ENCODE results near the gene LRP5.
"Not testable (repeated sequence)": the region's sequence is repeated elsewhere in the genome, so short reads cannot be mapped to it uniquely, and the experiment has no call there.

Gene LRP5

GRCh38 chr11:68273026-68273738 lies 39.2 kb upstream of the LRP5 start:
- H3K27me3 Mint-ChIP-seq = no peaks in the 10 kb centered on the region

GRCh38 chr11:68274306-68274705 lies 38.1 kb upstream of the LRP5 start:
- Mint-ChIP-seq H3K27ac (no peak overlapping the region), H3K9me3 (no peaks in the 10 kb centered on the region), H3K27me3 (no peaks in the 10 kb centered on the region), H3K4me3 (no peak overlapping the region), H3K4me1 (ENCODE audit: low read depth) (peaks cover 33% of the 10 kb centered on the region), H3K36me3 (ENCODE audit: low read depth) (peaks cover 20% of the 10 kb centered on the region)
- DNase-seq = no peak

More at GRCh38 chr11:68273026-68273738, 39.2 kb upstream of the LRP5 start:
- Mint-ChIP-seq H3K4me3 (peak overlapping the region; percentile 95), H3K4me1 (ENCODE audit: low read depth) (peaks cover 37% of the 10 kb centered on the region), H3K36me3 (ENCODE audit: low read depth) (peaks cover 28% of the 10 kb centered on the region), H3K9me3 (no peaks in the 10 kb centered on the region), H3K27ac (peak overlapping the region; percentile 98)
- no peak for DNase-seq

- H3K36me3 Mint-ChIP-seq (ENCODE audit: low read depth) = peaks cover 12% of the 10 kb centered on the region
- DNase-seq = no peak
- no peaks in the 10 kb centered on the region for H3K27me3 Mint-ChIP-seq
- no peak overlapping the region for H3K4me3 Mint-ChIP-seq
- H3K9me3 Mint-ChIP-seq = no peaks in the 10 kb centered on the region
- peaks cover 22% of the 10 kb centered on the region for H3K4me1 Mint-ChIP-seq (ENCODE audit: low read depth)
- no peak overlapping the region for H3K27ac Mint-ChIP-seq
Measured at GRCh38 chr11:68275721-68276507, 36.5 kb upstream of the LRP5 start.

DNA sequence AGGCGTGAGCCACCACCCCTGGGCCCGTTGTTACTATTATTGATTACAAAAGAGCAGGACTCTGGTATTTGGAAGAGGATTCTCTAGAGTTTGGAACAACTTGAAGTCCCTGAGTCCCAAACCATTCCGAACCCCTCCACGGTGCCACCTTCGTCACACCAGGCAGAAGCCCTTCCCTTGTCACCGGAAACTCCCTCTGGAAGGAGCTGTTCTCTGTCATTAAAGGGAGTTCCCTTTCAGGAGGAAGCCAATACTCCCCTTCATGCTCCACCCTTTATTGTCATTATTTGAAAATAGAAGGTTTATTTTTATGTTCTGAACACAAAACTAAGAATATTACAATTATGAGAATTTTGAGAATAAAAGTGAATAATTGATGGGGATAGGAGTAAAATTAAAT lies 35.5 kb upstream of the LRP5 start:
- no peak overlapping the region for H3K27ac Mint-ChIP-seq
- DNase-seq = no peak
- no peaks in the 10 kb centered on the region for H3K27me3 Mint-ChIP-seq
- peaks cover 26% of the 10 kb centered on the region for H3K4me1 Mint-ChIP-seq (ENCODE audit: low read depth)
- H3K4me3 Mint-ChIP-seq = no peak overlapping the region
- no peaks in the 10 kb centered on the region for H3K9me3 Mint-ChIP-seq
- peaks cover 5% of the 10 kb centered on the region for H3K36me3 Mint-ChIP-seq (ENCODE audit: low read depth)

- peaks cover 32% of the 10 kb centered on the region for H3K4me1 Mint-ChIP-seq (ENCODE audit: low read depth)
- no peaks in the 10 kb centered on the region for H3K36me3 Mint-ChIP-seq (ENCODE audit: low read depth)
- no peak overlapping the region for H3K4me3 Mint-ChIP-seq
- peaks cover 5% of the 10 kb centered on the region for H3K27me3 Mint-ChIP-seq
- H3K9me3 Mint-ChIP-seq = peaks cover 1% of the 10 kb centered on the region
- DNase-seq = no peak
- no peak overlapping the region for H3K27ac Mint-ChIP-seq
Measured at GRCh38 chr11:68279676-68280075, 32.7 kb upstream of the LRP5 start.

DNA sequence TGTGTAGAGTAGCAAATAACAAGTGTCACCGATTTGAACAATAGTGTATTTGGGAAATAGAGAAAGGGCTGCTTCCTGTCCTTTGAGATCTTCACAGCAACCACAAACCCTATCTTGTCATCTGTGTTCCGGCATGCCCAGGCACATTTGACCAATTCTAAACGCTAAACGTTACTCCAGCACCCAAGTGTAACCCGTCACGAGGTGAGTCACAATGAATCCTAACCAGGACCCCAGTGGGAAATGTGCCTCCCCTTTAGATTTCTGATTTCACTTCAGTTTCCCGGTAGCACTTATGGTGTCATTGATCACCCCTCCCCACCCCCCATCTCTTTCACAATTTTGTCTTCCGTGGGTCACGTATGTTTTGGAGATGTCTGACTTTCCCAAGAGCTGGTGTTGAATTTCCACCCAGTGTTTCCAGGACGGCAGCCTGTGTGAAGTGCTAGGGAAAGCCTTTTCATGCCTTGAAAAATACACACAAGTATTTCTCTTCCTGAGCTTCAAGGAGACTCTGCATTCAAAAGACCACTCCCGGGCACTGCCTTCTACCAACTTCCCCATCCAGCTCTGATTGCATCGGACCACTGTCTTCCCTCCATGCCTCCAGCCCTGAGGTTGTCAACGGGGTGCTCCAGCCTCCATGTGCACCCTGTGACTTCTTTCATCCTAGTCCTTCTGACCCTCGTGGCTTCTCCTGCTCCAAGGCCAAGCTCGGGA lies 30.1 kb upstream of the LRP5 start:
- Mint-ChIP-seq H3K9me3 (peaks cover 3% of the 10 kb centered on the region), H3K27ac (peak overlapping the region; percentile 45), H3K4me1 (ENCODE audit: low read depth) (peaks cover 27% of the 10 kb centered on the region), H3K36me3 (ENCODE audit: low read depth) (no peaks in the 10 kb centered on the region), H3K4me3 (peak overlapping the region; percentile 50), H3K27me3 (peaks cover 5% of the 10 kb centered on the region)
- DNase-seq = no peak

DNA sequence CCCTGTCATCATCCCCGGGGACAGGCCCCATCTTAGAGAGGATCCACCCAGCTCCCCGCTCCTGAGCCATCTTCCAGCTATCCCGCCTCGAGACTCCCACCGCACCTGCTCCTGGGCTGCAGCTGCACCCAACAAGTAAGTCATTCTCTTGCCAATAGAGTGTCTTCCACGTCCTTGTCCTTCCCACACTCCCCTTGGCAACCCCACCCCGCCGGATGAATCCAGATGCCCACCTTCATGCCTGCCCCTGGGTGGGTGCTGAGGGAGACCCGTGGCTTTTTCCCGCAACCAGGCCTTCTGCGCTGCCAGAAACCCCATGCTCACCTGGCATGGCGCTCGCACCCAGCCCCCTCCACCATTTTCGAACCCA lies 29.5 kb upstream of the LRP5 start:
- H3K27ac Mint-ChIP-seq = peak overlapping the region; percentile 45
- peaks cover 6% of the 10 kb centered on the region for H3K27me3 Mint-ChIP-seq
- H3K9me3 Mint-ChIP-seq = peaks cover 3% of the 10 kb centered on the region
- H3K4me3 Mint-ChIP-seq = peak overlapping the region; percentile 50
- no peak for DNase-seq
- H3K4me1 Mint-ChIP-seq (ENCODE audit: low read depth) = peaks cover 27% of the 10 kb centered on the region
- H3K36me3 Mint-ChIP-seq (ENCODE audit: low read depth) = no peaks in the 10 kb centered on the region

GRCh38 chr11:68284588-68284987 lies 27.8 kb upstream of the LRP5 start:
- not testable (repeated sequence) for H3K4me3 Mint-ChIP-seq; DNase-seq; H3K36me3 Mint-ChIP-seq (ENCODE audit: low read depth); H3K27ac Mint-ChIP-seq; H3K9me3 Mint-ChIP-seq
- Mint-ChIP-seq H3K27me3 (peaks cover 12% of the 10 kb centered on the region), H3K4me1 (ENCODE audit: low read depth) (peaks cover 26% of the 10 kb centered on the region)

GRCh38 chr11:68287419-68287818 lies 25.0 kb upstream of the LRP5 start:
- H3K27ac Mint-ChIP-seq = no peak overlapping the region
- H3K36me3 Mint-ChIP-seq (ENCODE audit: low read depth) = no peaks in the 10 kb centered on the region
- no peak for DNase-seq
- H3K9me3 Mint-ChIP-seq = peaks cover 3% of the 10 kb centered on the region
- no peak overlapping the region for H3K4me3 Mint-ChIP-seq
- peaks cover 12% of the 10 kb centered on the region for H3K4me1 Mint-ChIP-seq (ENCODE audit: low read depth)
- H3K27me3 Mint-ChIP-seq = peaks cover 17% of the 10 kb centered on the region

DNA sequence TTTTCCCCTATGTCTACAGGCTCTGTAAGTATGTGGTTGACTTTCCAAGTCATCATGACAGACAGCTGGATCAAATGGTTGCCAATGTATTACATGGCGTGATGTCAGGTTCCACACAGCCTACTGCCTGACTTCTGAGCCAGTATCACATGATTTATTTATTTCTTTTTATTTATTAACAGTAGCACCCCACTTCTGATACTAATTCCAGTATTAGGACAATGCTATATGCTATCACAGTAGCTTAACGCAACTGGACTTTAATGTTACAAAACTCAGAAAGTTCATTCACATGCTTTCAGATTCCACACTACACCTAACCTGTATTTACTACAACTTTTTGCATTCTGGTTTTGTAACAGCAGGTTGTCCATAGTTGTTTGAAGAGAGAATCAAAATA lies 22.9 kb upstream of the LRP5 start:
- peaks cover 13% of the 10 kb centered on the region for H3K27me3 Mint-ChIP-seq
- H3K4me3 Mint-ChIP-seq = no peak overlapping the region
- DNase-seq = no peak
- H3K4me1 Mint-ChIP-seq (ENCODE audit: low read depth) = no peaks in the 10 kb centered on the region
- H3K9me3 Mint-ChIP-seq = peaks cover 3% of the 10 kb centered on the region
- H3K36me3 Mint-ChIP-seq (ENCODE audit: low read depth) = no peaks in the 10 kb centered on the region
- H3K27ac Mint-ChIP-seq = no peak overlapping the region

- H3K9me3 Mint-ChIP-seq = no peaks in the 10 kb centered on the region
- H3K27me3 Mint-ChIP-seq = peaks cover 10% of the 10 kb centered on the region
- DNase-seq = no peak
- peaks cover 2% of the 10 kb centered on the region for H3K4me1 Mint-ChIP-seq (ENCODE audit: low read depth)
- H3K4me3 Mint-ChIP-seq = no peak overlapping the region
- H3K36me3 Mint-ChIP-seq (ENCODE audit: low read depth) = no peaks in the 10 kb centered on the region
- no peak overlapping the region for H3K27ac Mint-ChIP-seq
Measured at GRCh38 chr11:68293708-68294107, 18.7 kb upstream of the LRP5 start.

DNA sequence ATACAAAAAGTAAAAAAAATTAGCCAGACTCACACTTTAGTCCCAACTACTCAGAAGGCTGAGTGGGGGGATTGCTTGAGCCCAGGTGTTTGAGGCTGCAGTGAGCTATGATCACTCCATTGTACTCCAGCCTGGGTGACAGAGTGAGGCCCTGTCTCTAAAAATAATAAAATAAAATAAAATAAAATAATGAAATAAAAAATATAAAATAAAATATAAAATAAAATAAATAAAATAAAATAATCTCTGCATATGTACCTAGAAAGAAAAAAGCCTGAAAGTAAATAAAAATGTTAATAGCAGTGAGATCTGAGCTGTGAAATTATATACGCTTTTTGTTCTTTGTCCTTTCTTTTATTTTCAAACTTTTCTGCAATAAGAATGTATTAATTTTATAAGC lies 17.1 kb upstream of the LRP5 start:
- Mint-ChIP-seq H3K9me3 (no peaks in the 10 kb centered on the region), H3K27me3 (peaks cover 3% of the 10 kb centered on the region), H3K4me1 (ENCODE audit: low read depth) (peaks cover 2% of the 10 kb centered on the region), H3K4me3 (no peak overlapping the region), H3K36me3 (ENCODE audit: low read depth) (no peaks in the 10 kb centered on the region), H3K27ac (no peak overlapping the region)
- no peak for DNase-seq

DNA sequence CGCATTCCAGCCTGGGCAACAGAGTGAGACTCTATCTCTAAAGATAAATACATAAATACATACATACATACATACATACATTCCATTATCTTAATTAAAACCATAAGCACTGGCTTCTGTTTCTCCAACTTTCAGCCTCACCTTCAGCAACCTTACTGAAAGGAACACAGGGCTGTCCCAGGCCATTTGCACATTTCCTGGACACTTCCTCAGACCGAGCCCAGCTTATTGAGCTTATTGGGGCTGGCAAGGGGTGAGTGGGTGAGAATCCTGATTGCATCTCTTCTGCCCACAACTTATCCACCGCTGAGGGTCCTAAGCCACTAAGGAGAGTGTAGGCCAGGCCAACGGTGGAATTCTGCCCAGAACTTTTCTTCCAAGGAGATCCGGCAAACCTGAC lies 16.5 kb upstream of the LRP5 start:
- H3K36me3 Mint-ChIP-seq (ENCODE audit: low read depth) = no peaks in the 10 kb centered on the region
- DNase-seq = no peak
- H3K9me3 Mint-ChIP-seq = no peaks in the 10 kb centered on the region
- no peak overlapping the region for H3K27ac Mint-ChIP-seq
- H3K4me3 Mint-ChIP-seq = no peak overlapping the region
- H3K27me3 Mint-ChIP-seq = no peaks in the 10 kb centered on the region
- H3K4me1 Mint-ChIP-seq (ENCODE audit: low read depth) = peaks cover 2% of the 10 kb centered on the region

DNA sequence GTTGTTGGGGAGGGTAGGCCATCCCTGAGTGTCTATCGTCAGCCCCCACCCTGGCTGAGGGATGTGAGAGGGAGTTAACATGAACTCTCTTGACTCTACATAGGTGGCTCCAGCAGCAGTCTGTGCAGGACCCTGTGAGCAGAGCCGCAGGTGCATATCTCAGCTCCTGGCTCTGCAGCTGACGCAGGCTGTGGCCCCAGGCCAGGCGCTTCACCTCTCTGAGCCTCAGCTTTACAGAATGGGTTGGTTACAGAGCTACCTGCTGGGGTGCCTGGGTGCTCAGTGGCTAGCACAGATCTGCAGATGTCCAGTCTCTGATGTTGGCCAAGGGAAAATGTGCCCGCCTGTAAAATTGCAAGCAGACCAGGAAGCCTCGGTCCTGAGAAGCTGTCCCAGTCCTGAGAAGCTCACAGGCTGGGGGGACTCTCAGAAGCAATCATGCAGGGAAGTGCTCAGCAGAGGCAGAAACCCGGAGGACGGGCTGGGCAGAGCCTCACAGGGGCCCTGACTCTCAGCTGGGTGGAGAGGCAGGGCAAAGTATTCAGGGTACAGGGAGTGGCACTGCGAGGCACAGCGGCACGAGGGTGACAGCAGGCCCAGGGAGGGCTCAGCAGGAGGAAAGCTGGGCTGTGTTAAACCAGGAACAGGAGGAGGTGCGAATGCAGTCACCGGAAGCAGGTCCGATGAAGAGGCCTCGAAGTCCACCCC lies 15.9 kb upstream of the LRP5 start:
- H3K4me3 Mint-ChIP-seq = no peak overlapping the region
- no peak for DNase-seq
- H3K36me3 Mint-ChIP-seq (ENCODE audit: low read depth) = no peaks in the 10 kb centered on the region
- H3K27me3 Mint-ChIP-seq = no peaks in the 10 kb centered on the region
- no peaks in the 10 kb centered on the region for H3K9me3 Mint-ChIP-seq
- no peak overlapping the region for H3K27ac Mint-ChIP-seq
- H3K4me1 Mint-ChIP-seq (ENCODE audit: low read depth) = peaks cover 2% of the 10 kb centered on the region
